BLaER1 (cell line): ENCODE data around the gene OPN3.

Experiments used
- H3K27ac ChIP-seq: shearing (Covaris generic); formaldehyde crosslinking; 2 replicates; pipeline ENCODE4 v1.8.1; 2022
- H3K27me3 ChIP-seq: shearing (Covaris generic); formaldehyde crosslinking; 2 replicates; pipeline ENCODE4 v1.8.1; 2022
- H3K36me3 ChIP-seq: shearing (Covaris generic); formaldehyde crosslinking; 2 replicates; pipeline ENCODE4 v1.8.1; 2022
- H3K4me1 ChIP-seq: shearing (Covaris generic); formaldehyde crosslinking; 2 replicates; pipeline ENCODE4 v1.8.1; 2022
- H3K4me2 ChIP-seq: shearing (Covaris generic); formaldehyde crosslinking; 2 replicates; pipeline ENCODE4 v1.8.1; 2022
- H3K4me3 ChIP-seq: shearing (Covaris generic); formaldehyde crosslinking; 2 replicates; pipeline ENCODE4 v1.8.1; 2022
- H3K9ac ChIP-seq: shearing (Covaris generic); formaldehyde crosslinking; 2 replicates; pipeline ENCODE4 v1.8.1; 2022
- H3K9me3 ChIP-seq: shearing (Covaris generic); formaldehyde crosslinking; 2 replicates; pipeline ENCODE4 v1.8.1; 2022
- H4K20me1 ChIP-seq: shearing (Covaris generic); formaldehyde crosslinking; 2 replicates; pipeline ENCODE4 v1.8.1; 2022
- Cebpa-rat ChIP-seq: shearing (Covaris generic); IDR thresholded peaks from 2 replicates; pipeline ENCODE4 v1.8.1; 2022

Gene OPN3

DNA sequence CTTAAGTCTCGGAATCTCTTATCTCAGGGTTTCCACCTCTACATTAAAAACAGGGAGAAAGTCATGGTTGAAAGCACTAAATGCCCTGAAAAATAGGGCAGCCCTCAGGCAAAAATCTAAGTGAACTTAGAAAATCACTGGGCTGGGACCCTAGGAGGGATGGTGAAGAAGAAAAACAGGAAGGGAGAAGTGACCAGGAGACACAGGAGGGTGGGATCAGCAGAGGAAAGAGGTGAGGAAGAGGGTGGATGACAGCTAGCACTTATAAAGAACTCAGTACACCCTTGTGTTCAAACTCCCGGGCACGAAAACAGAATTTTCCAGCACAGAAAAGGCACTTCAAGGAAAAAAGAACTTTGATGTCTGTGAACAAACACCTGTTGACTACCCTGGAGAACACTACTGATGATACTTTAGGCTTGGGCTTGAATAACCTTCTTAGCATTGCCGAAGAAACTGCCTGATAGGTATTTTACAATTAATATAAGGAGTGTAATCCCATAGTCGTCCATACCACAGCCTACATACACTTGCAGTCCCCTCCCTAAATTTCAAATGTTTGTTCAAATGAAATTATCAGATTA lies 2.0 kb downstream of the OPN3 start:
- Histone ChIP-seq H3K9ac (peak overlapping the region; percentile 91), H4K20me1 (peaks cover 11% of the 10 kb centered on the region; the same call in 1 of the 2 replicates), H3K27ac (0 out of 2 replicates have a peak overlapping the region, but pooled peaks have one; percentile 35), H3K4me2 (peak overlapping the region; percentile 90), H3K9me3 (peaks cover 8% of the 10 kb centered on the region), H3K27me3 (no peaks in the 10 kb centered on the region), H3K4me1 (peaks cover 67% of the 10 kb centered on the region), H3K36me3 (peaks cover 20% of the 10 kb centered on the region), H3K4me3 (peak overlapping the region; percentile 91)
- no peak for TF ChIP-seq Cebpa-rat

DNA sequence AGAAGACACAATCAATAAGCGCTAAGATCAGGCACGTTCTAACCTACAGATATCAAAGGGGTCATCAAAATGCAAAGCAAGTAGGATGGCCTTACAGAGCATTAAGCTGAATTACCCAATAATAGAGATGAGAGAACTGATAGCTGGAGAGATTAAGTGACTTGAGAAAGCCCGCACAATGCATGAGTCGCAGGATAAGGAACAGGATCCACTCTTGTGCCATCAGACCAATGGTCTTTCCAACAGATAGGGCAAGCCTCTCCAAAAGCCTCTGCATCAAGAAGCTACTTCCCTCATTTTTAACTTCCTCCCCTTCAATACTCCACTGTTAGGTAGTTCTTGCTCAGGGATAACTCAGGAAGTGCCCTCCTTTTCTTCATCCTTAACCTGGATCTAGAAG lies 2.6 kb downstream of the OPN3 start:
- Histone ChIP-seq H3K27ac (0 out of 2 replicates have a peak overlapping the region, but pooled peaks have one; percentile 35), H3K4me1 (peaks cover 69% of the 10 kb centered on the region), H3K9me3 (peaks cover 3% of the 10 kb centered on the region), H3K27me3 (no peaks in the 10 kb centered on the region), H3K9ac (peak overlapping the region; percentile 91), H3K36me3 (peaks cover 20% of the 10 kb centered on the region), H4K20me1 (peaks cover 11% of the 10 kb centered on the region; the same call in 1 of the 2 replicates), H3K4me2 (peak overlapping the region; percentile 90), H3K4me3 (peak overlapping the region; percentile 91)
- TF ChIP-seq Cebpa-rat: no peak

DNA sequence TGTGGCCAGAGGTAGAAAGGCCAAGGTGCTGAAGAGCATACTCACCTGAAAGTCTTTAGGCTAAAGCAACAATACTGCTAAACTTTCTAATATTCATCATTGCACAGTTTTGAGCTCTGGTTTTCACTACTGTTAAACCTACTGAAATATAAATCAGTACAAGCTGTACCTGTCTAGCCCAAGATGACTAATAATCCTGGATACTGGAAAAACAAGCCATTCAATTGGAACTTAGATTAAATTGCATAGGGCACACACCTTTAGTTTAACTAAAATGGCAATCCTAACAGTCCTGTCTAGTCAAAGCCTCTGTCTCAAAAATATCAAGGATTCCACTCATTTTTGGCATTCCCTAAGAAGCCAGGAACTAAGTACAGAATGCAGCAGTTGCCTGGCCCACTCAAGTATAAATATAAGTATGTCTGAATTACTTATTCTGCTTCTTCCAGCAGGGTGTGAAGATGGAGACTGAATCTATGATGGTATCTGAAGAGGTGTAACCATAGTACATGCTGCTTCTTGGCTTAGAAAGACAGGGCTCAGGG lies 3.1 kb downstream of the OPN3 start:
- no peak for TF ChIP-seq Cebpa-rat
- Histone ChIP-seq H3K4me1 (peaks cover 74% of the 10 kb centered on the region), H3K27me3 (no peaks in the 10 kb centered on the region), H3K4me3 (peak overlapping the region; percentile 91), H3K27ac (no peak overlapping the region), H3K9me3 (no peaks in the 10 kb centered on the region; the same call in 1 of the 2 replicates), H3K9ac (no peak overlapping the region), H3K36me3 (peaks cover 24% of the 10 kb centered on the region), H3K4me2 (peak overlapping the region; percentile 90), H4K20me1 (peaks cover 11% of the 10 kb centered on the region; the same call in 1 of the 2 replicates)

DNA sequence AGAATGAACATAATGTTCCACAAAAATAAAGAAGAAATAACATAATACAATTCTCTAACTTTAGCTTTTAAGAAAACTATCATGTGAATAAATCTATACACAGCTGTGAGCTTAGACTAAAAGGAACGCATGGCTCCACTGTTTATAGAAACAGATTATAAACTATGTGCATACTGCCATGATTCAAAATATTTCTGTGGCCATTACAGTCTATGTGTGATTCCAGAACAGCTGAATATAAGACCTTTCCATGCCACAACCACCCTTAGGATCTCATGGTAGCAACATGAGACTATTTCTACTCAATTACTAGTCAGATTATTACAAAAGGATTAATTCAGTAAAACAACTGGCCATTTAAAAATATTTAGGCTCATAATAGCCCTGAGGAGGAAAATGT lies 3.9 kb downstream of the OPN3 start:
- peaks cover 77% of the 10 kb centered on the region for H3K4me1 ChIP-seq
- no peak for TF ChIP-seq Cebpa-rat

DNA sequence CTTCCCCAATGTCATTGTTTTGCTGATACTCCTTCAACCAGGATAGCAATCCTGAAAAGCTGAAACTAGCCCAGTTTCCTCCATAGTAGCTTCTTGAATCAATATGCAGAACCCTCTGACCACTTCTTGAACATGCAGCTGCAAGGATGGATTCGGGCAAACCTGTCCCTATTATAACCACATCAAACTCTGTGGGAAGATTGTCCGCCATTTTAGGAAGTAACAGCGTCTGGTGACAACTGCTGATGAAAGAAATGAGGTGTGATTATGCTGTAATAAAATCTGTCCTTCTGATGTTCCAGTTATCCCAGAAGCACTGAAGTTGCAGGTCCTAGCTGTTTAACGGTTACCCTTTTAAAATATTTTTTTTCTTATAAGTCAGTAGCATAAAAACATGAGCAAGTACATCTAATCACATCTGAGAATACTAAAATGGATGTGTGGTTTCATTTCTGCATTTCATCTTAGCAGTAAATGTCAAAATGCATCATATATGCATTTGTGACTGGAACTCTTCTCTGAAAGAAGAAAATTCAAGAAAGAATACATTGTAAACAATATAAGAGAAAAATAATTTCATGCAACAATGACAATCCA lies 4.5 kb downstream of the OPN3 start:
- no peaks in the 10 kb centered on the region; the same call in 1 of the 2 replicates for H3K9me3 ChIP-seq
- H4K20me1 ChIP-seq: peaks cover 11% of the 10 kb centered on the region; the same call in 1 of the 2 replicates
- H3K9ac ChIP-seq: no peak overlapping the region
- no peaks in the 10 kb centered on the region for H3K27me3 ChIP-seq
- peaks cover 77% of the 10 kb centered on the region for H3K4me1 ChIP-seq
- peak overlapping the region; percentile 90 for H3K4me2 ChIP-seq
- peak overlapping the region; percentile 1; the same call in 1 of the 2 replicates for H3K27ac ChIP-seq
- peaks cover 29% of the 10 kb centered on the region for H3K36me3 ChIP-seq
- no peak overlapping the region for H3K4me3 ChIP-seq
- TF ChIP-seq Cebpa-rat: no peak

More for the DNA sequence above, 3.9 kb downstream of the OPN3 start:
- H3K36me3 ChIP-seq: peaks cover 29% of the 10 kb centered on the region
- no peak overlapping the region for H3K27ac ChIP-seq
- H4K20me1 ChIP-seq: peaks cover 11% of the 10 kb centered on the region; the same call in 1 of the 2 replicates
- peak overlapping the region; percentile 90 for H3K4me2 ChIP-seq
- no peaks in the 10 kb centered on the region for H3K27me3 ChIP-seq
- no peak overlapping the region for H3K4me3 ChIP-seq
- H3K9me3 ChIP-seq: no peaks in the 10 kb centered on the region; the same call in 1 of the 2 replicates
- H3K9ac ChIP-seq: no peak overlapping the region

DNA sequence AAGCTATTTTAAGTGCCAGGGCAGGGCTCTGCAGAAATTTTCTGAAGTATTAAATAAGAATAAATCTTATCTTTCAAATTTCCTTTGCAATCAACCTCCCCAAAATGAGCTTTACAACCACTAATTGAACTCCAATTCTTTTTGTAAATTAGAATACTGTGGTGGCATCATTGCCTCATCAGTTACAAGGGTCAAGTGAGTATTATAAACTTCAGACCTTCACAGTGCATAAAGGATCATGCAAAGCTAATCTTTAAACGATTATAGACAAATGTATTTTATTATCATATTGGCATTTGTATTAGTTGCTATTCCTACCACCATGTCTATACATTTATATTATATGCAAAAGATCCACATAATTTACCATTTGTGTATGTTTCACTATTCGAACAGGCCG lies 7.2 kb downstream of the OPN3 start:
- H3K27me3 ChIP-seq: no peaks in the 10 kb centered on the region
- no peak overlapping the region for H3K9ac ChIP-seq
- no peaks in the 10 kb centered on the region; the same call in 1 of the 2 replicates for H3K9me3 ChIP-seq
- H4K20me1 ChIP-seq: peaks cover 6% of the 10 kb centered on the region; the same call in 1 of the 2 replicates
- no peak for TF ChIP-seq Cebpa-rat
- no peak overlapping the region for H3K27ac ChIP-seq
- peaks cover 29% of the 10 kb centered on the region for H3K36me3 ChIP-seq
- H3K4me1 ChIP-seq: peaks cover 91% of the 10 kb centered on the region
- H3K4me2 ChIP-seq: no peak overlapping the region
- H3K4me3 ChIP-seq: no peak overlapping the region

DNA sequence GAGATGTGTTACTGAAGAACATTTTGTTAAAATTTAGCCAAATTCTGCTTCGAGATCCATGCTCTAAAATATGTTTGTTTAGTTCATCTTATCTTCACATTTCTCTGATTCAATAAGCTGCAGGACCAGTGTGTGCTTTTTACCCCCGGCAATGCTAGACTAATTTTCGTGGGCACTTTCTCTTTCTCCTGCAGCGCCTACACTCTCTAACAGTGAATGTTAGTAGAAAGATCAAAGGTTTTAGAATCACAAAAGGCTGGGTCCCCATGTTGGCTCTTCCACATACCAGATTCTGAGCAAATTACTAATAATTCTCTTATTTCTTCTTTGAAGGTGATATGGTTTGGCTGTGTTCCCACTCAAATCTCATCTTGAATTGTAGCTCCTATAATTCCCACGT lies 8.5 kb downstream of the OPN3 start:
- Histone ChIP-seq H3K4me3 (no peak overlapping the region), H3K4me2 (peak overlapping the region; percentile 56), H3K4me1 (peaks cover 86% of the 10 kb centered on the region), H3K36me3 (peaks cover 29% of the 10 kb centered on the region), H4K20me1 (0 out of 2 replicates have a peak, but pooled peaks cover 5% of the 10 kb centered on the region), H3K9ac (no peak overlapping the region), H3K27me3 (no peaks in the 10 kb centered on the region), H3K27ac (no peak overlapping the region), H3K9me3 (no peaks in the 10 kb centered on the region; the same call in 1 of the 2 replicates)
- no peak for TF ChIP-seq Cebpa-rat

DNA sequence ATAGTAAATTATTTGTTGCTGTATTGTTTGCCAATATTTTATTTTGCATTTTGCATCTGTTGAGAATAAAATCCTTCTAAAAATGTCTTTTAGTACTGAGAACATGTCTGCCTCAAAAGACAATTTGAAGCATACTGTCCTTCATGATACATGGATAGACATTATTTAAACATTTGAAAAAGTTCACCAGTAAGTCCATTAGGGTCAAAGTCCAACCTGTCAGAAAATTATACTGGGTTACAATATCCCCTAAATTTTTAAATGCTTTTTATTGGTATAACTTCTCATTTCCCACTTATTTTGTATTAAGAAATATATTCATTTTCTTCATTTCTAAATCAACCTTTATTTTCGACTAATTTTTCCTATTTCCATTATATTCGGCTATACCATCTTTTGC lies 9.3 kb downstream of the OPN3 start:
- no peak overlapping the region for H3K9ac ChIP-seq
- no peaks in the 10 kb centered on the region; the same call in 1 of the 2 replicates for H3K9me3 ChIP-seq
- peaks cover 79% of the 10 kb centered on the region for H3K4me1 ChIP-seq
- no peak overlapping the region for H3K4me3 ChIP-seq
- peaks cover 31% of the 10 kb centered on the region for H3K36me3 ChIP-seq
- 0 out of 2 replicates have a peak, but pooled peaks cover 5% of the 10 kb centered on the region for H4K20me1 ChIP-seq
- peak overlapping the region; percentile 58 for H3K4me2 ChIP-seq
- no peak for TF ChIP-seq Cebpa-rat
- H3K27ac ChIP-seq: no peak overlapping the region
- H3K27me3 ChIP-seq: no peaks in the 10 kb centered on the region

DNA sequence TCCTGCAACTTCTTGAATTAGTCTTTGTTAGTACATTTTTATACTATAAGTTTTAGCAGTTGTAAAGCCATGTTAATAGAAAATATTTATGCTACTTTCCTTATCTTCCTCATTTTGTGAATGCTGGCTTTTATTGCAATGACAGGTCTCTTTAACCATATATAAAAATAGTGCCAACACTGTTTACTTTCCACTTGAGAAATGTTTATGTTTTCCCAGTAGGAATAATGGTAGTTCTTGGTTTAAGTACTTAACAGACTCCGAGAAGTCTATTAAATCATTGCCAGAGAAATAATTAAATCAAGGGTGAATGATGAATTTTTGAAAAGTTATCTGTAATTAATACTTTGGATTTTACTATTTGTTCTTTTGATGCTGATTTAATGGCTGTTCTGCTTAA lies 9.7 kb downstream of the OPN3 start:
- TF ChIP-seq Cebpa-rat: no peak
- Histone ChIP-seq H3K27me3 (no peaks in the 10 kb centered on the region), H3K36me3 (peaks cover 34% of the 10 kb centered on the region), H3K4me1 (peaks cover 74% of the 10 kb centered on the region), H3K27ac (no peak overlapping the region), H3K4me2 (peak overlapping the region; percentile 58), H4K20me1 (0 out of 2 replicates have a peak, but pooled peaks cover 5% of the 10 kb centered on the region), H3K9me3 (no peaks in the 10 kb centered on the region; the same call in 1 of the 2 replicates), H3K9ac (no peak overlapping the region), H3K4me3 (no peak overlapping the region)

DNA sequence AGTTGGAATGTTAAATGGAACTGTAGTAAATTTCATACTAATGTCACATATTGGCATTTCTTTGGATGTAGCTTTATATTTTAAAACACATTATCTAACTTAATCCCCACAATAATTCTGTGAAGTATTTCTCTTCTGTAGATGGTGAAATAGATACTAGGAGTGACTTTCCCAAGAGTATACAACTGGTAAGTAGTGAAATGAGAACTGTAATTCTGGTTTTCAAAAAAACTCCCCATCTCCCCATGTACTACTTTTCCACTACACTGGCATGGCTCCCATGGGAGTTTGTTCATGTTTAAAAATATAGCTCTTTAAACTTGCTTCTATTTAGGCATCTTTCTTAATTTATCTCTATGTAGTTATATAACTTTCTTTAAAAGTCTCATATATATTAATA lies 10.2 kb downstream of the OPN3 start:
- no peak overlapping the region for H3K9ac ChIP-seq
- H3K36me3 ChIP-seq: peaks cover 33% of the 10 kb centered on the region
- H3K4me1 ChIP-seq: peaks cover 70% of the 10 kb centered on the region
- no peak overlapping the region for H3K4me3 ChIP-seq
- no peak for TF ChIP-seq Cebpa-rat
- no peaks in the 10 kb centered on the region; the same call in 1 of the 2 replicates for H3K9me3 ChIP-seq
- H3K27me3 ChIP-seq: no peaks in the 10 kb centered on the region
- H3K4me2 ChIP-seq: peak overlapping the region; percentile 58
- no peak overlapping the region for H3K27ac ChIP-seq
- 0 out of 2 replicates have a peak, but pooled peaks cover 5% of the 10 kb centered on the region for H4K20me1 ChIP-seq
